ENCODE measurements around the gene MICA.
A peak's percentile ranks its signal among the peaks of the same experiment; 100 is the strongest.

Gene MICA

DNA sequence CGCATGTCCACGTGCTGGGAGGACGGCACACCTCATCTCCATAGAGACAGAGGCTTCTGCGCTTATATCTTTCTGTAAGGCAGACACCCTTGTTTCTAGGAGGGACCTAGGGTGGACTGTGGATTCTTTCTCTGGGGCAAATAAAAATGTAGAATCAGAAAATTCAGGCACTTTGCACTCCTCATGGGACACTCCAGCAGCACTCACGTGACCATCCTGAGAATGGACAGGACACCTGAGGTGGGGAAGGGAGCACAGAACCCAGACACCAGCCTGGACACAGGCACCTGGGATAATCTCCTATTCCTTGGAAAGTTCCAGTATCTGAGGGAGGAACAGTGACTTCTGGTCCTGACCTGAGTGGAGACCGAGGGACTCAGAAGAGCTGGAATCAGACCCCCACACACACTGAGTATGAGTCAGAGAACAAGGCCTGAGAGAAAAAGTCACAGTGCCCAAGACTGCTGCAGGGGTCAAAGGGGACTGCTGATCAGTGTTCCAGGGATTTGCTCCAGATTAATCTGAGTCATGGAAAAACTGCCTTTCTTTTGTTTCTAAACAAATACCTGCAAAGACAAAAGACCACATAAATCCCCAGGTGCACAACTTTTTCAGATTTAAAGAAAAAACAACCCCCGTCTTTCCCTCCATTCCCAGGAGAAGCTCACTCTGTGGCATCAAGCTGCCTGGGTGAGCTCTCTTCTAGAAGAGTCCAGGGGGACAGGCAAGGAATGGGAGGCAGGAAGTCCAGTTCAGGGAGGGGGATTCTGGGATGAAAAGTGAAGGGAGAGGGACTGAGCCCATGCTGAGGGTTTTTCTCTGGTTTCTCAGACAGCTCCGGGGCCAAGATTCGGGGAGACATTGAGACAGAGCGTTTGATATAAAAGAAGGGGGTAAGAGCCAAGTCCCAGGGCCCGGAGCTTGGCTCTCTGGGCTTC, 58.9 kb downstream of the MICA start:
- no peak for DNase-seq

GRCh38 chr6:31462964-31463870, 59.8 kb downstream of the MICA start:
- DNase-seq = peak; percentile 90

DNA sequence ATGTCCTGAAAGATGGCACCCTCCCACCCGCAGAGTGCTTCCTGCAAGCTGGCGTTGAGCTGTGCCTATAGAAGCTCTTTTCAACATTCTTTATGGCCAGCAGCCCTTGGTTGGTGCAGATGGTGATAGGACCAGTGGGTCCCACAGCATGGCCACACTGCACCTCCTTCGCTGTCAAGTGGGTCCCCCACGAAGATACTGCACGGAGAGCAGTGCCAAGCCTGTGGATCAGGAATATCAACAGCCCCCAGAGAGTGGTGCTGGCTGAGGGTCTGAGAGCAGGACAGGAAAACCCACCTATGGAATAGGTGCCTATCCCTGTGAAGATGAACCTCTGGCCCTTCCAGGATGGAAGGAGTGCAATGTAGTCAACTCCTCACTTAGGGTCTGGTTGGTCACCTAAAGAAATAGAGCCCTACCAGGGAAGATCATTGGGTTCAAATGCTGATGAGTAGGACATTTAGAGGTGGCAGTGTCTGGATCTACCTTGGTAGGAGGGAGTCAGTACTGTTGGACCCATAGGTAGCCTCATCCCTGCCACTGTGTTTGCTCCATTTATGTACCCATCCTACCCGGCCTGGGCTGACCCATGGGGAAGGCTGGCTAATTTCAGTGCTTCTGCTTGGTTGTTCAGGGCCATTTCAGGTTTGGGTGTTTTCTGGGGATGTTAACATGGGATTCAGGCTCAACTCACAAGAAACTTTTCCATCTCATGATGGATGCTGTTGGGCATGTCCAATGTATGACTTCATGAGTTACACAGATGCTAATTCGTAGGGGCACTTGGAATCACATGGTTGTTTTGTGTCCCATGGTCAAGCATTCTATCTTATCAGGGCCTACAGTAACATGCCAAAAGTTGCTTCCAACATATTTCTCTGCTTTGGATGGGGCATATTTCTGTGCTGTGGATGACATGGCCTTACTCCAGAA, 61.1 kb downstream of the MICA start:
- no peak for DNase-seq

All from effector CD4-positive, alpha-beta T cell (primary cell).